ENCODE measurements around the gene SOAT1.
"Not testable (repeated sequence)": the region's sequence is repeated elsewhere in the genome, so short reads cannot be mapped to it uniquely, and the experiment has no call there.

SOAT1 gene

DNA sequence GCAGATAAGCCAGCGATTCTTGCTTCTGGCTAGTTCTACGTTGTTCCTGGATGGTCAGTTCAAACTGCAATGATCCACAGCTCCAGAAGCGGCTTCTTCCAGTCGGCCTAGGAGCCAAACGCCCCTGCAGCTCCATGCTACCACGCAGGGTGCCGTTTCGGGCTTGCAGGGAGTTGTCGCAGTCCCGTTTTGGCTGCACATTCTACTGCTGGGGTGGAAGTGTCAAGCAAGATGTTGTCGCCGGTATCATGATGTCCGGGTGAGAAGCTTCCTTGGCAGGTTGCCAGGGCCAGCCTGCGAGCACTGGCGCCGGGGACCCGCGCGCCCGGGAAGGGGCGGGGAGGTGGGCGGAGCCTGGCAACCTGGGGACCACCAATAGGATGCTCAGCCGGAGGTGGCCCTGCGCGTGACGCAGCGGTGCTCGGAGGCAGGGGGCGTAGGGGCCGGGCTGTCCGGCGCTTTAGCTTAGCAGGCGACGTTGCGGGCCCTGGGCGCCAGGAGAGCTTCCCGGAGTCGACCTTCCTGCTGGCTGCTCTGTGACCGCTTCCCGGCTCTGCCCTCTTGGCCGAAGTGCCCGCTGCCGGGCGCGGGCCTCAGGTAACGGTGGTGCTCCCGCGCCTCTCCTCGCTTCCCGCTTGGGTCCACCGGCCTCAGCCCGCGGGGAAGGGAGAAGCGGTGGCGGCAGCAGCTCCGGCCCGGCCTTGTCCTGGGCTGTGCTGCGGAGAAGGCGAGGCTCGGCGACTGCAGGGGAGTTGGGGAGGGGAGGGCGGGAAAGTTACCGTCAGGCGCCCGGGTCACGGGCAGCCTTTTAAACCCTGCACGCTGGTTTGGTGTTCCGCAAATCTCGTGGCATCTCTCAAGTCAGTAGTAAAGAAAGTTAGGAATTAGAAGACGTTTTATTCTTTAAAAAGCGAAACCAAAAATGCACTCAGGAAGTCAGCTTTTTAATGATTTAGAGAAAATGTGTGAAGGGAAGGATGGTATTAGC lies at the start of gene SOAT1:
TSS of gene SOAT1 (plus strand) at position 458 of the 988 bp plus-strand sequence. CDS start 8,888 bp downstream, outside the sequence.
- FAIRE-seq (peak; percentile 84), DNase-seq (ENCODE audit: extremely low spot score, insufficient read length, low read depth) (peak; percentile 82)

- DNase-seq (ENCODE audit: extremely low spot score, insufficient read length, low read depth); FAIRE-seq: not testable (repeated sequence)
Measured at GRCh38 chr1:179245426-179245825, 48.2 kb upstream of the SOAT1 start.

DNA sequence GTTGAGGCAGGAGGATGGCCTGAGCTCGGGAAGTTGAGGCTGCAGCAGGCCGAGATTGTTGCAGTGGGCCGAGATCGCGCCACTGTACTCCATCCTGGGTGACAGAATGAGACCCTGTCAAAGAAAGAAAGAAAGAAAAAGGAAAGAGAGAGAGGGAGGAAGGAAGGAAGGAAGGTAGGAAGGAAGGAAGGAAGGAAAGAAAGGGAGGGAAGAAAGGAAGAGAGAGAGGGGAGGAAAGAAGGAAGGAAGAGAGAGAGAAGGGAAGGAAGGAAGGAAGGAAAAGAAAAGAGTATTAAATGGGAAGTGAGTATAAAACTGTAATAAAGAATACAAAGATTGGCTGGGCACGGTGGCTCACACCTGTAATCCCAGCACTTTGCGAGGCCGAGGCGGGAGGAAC lies 45.7 kb upstream of the SOAT1 start:
- FAIRE-seq (no peak), DNase-seq (ENCODE audit: extremely low spot score, insufficient read length, low read depth) (no peak)

- FAIRE-seq (no peak), DNase-seq (ENCODE audit: extremely low spot score, insufficient read length, low read depth) (no peak)
Measured at GRCh38 chr1:179251675-179252074, 41.9 kb upstream of the SOAT1 start.

DNA sequence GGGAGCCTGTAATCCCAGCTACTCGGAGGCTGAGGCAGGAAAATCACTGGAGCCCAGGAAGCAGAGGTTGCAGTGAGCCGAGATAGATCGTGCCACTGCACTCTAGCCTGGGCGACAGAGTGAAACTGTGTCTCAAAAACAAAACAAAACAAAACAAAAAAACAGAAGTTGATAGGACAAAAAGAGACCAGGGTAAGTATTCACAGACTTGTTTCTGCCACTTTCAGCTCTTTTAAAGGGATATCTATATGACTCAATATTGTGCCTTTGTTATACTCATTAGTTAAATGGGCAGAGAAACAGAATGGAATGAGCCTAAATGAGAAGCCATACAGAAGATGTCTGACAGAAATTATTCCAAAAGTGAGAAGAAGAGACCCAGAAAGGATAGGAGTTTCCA lies 41.0 kb upstream of the SOAT1 start:
- DNase-seq (ENCODE audit: extremely low spot score, insufficient read length, low read depth) (no peak), FAIRE-seq (no peak)

DNA sequence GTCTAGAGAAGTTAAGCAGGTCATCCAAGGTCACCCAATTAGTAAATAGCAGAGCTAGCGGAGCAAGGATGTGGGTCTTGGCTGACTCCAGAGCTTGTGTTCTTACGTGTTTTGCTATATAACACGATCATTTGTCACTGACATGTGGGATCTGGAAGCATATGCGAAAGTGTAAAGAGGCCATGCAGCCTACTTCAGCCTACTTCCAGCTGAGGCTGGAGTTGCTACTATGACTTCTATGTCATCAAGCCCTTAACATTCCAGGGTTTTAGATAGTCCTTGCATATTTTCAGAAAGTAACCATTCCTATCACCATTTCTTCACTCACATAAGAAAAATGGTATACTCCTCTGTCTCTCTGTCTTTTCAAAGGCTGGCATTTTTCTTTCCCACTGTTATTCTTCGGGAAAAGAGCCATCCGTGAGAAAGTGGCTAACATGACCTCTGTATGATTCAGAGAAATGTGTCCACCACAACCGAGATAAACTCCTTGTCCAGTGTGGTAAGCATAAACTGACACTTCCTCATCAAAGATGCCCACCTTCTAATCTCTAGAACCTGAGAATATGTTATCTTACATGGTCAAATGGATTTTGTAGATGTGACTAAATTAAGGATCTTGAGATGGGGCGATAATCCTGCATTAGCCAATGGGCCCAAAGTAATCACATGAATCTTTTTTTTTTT lies 40.2 kb upstream of the SOAT1 start:
- DNase-seq (ENCODE audit: extremely low spot score, insufficient read length, low read depth), result no peak
- no peak for FAIRE-seq

GRCh38 chr1:179262183-179262582 lies 31.4 kb upstream of the SOAT1 start:
- no peak for FAIRE-seq

GRCh38 chr1:179263121-179263520 lies 30.5 kb upstream of the SOAT1 start:
- DNase-seq (ENCODE audit: extremely low spot score, insufficient read length, low read depth), result no peak
- FAIRE-seq, result no peak

More at GRCh38 chr1:179262183-179262582, 31.4 kb upstream of the SOAT1 start:
- DNase-seq (ENCODE audit: extremely low spot score, insufficient read length, low read depth), result no peak

- no peak for FAIRE-seq
- DNase-seq (ENCODE audit: extremely low spot score, insufficient read length, low read depth), result no peak
Measured at GRCh38 chr1:179264507-179264906, 29.1 kb upstream of the SOAT1 start.

DNA sequence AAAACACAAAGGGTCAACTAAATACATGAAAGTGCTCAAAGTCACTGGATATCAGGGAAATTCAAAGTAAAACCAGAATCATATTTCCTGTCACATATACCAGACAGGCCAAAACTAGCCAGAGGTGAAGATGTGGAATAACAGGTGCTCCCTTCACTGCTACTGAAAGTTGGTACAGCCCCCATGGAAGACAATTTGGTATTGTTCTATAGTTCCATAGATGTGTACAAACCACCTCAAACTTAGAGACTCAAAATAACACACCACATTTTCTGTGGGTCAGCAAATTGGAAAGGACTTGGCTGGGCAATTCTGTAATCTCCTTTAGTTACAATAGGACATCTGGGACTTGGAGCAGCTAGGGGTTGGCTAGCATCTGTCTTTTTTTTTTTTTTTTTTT lies 24.5 kb upstream of the SOAT1 start:
- FAIRE-seq (no peak), DNase-seq (ENCODE audit: extremely low spot score, insufficient read length, low read depth) (no peak)

DNA sequence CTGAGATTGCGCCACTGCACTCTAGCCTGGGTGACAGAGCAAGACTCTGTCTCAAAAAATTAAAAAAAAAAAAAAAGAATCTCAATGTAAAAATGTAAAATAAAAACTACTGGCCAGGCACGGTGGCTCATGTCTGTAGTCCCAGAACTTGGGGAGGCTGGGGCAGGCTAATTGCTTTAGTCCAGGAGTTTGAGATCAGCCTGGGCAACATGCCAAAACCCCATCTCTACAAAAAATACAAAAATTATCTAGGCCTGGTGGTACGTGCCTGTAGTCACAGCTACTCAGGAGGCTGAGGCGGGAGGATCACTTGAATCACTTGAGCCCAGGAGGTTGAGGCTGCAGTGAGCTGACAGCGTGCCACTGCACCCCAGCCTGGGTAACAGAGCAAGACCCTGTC lies 19.2 kb upstream of the SOAT1 start:
- FAIRE-seq; DNase-seq (ENCODE audit: extremely low spot score, insufficient read length, low read depth): not testable (repeated sequence)

DNA sequence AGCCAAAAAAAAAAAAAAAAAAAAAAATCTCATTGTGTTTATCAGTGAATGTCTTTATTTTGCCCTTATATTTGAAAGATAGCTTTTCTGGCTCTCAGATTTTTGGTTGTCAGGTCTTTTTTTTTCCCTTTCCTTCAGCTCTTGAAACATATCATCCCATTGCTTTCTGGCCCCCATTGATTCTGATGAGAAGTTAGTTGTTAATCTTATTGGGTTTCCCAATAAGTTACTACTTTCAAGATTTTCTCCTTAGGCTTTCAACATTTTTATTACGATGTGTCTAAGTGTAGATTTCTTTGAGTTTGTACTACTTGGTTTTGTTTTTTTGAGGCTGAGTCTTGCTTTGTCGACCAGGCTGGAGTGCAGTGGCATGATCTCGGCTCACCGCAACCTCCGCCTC lies 14.7 kb upstream of the SOAT1 start:
- no peak for FAIRE-seq
- no peak for DNase-seq (ENCODE audit: extremely low spot score, insufficient read length, low read depth)

DNA sequence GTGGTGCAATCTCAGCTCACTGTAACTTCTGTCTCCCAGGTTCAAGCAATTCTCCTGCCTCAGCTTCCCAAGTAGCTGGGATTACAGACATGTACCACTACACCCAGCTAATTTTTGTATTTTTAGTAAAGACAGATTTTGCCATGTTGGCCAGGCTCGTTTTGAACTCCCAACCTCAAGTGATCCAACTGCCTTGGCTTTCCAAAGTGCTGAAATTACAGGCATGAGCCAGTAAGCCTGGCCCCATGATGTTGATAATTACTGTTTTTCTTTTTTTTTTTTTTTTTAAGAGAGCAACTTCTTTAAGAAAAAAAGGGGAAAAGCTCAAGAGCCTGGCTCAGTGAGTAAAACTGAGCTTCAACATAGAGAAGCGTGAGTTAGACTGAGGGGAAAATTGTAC lies 9.6 kb upstream of the SOAT1 start:
- DNase-seq (ENCODE audit: extremely low spot score, insufficient read length, low read depth), result no peak
- FAIRE-seq, result no peak

- no peak for FAIRE-seq
- DNase-seq (ENCODE audit: extremely low spot score, insufficient read length, low read depth), result no peak
Measured at GRCh38 chr1:179287946-179288345, 5.7 kb upstream of the SOAT1 start.

GRCh38 chr1:179288977-179289376 lies 4.6 kb upstream of the SOAT1 start:
- FAIRE-seq, result no peak

DNA sequence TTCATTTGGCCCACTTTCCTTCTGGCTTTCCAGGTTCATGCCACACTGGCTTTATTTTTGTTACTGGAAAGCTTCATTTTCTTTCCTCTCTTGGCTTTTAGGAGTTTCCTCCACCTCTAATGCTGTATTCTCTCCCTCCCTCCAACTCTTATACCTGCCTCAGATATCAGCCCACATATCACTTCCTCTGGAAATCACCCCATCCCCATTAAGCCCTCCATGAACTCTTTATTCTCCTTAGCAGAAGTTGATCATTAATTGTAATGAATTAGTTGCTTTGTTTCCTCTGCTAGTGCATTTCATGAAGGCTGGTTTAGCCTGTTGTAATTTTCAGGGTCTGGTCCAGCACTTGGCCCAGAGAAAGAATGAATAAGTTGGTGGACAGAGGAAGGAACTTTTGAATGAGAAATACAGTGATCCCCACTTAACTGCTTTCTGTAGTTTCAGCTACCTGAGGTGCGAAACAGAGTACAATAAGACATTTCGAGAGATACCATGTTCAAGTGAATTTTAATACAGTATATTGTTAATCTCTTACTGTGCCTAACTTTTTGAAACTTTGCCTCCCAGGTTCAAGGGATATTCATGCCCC lies 1.7 kb downstream of the SOAT1 start:
- DNase-seq (ENCODE audit: extremely low spot score, insufficient read length, low read depth) (no peak), FAIRE-seq (peak; percentile 15)

More at GRCh38 chr1:179288977-179289376, 4.6 kb upstream of the SOAT1 start:
- no peak for DNase-seq (ENCODE audit: extremely low spot score, insufficient read length, low read depth)

DNA sequence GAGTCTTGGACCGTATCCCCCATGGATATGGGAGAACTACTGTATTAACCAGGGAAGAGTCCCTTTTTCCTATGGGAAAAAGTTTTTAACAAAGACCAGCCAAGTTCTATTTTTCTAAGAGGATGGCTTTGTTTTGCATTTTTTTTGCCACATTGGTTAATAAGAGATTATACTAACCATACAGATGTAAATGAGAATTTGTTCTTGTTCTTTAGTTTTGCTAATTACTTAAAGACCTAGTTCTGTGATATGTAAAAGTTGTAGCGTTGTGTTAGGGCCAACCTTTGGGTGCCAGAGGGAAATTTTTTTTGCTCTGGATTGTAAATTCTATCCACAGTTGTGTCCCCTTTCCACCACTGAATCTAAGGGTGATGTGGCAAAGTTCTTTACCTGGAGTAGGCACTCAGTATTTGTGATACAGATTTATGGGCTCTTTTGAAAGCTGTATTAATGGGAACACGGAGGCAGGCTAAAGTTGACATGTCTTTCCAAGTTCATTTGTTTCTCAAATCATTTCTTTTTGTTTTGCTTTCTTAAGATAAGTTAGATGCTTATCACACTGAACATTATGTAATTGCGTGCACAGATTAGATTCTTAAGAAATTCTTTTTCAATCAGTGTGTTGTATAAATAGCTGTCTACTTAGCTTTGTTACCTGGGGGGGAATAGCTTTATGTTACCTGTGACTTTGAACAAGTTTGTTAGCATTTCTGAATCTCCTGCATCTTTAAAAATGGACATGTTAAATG lies 2.9 kb downstream of the SOAT1 start:
- no peak for FAIRE-seq
- no peak for DNase-seq (ENCODE audit: extremely low spot score, insufficient read length, low read depth)

- no peak for DNase-seq (ENCODE audit: extremely low spot score, insufficient read length, low read depth)
- FAIRE-seq, result no peak
Measured at GRCh38 chr1:179297105-179297378, 3.4 kb downstream of the SOAT1 start.

DNA sequence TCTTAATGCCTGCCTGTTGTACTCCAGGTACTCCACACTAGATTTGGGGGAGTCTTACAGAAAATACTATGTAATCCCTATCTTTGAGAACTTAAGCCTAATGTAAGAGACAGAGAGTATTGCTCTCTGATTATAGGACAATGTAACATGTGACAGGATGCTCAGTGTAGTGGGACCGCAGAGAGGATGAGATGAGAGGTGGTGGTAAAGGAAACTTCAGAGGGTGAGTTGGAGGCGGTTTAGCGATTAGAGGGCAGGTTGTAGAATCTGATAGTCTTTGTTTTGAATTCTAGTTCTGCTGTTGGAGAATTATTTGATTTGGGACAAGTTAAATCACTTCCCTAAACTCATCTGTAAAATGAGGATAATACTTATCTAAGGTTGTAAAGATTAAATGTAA lies 5.4 kb downstream of the SOAT1 start:
- no peak for DNase-seq (ENCODE audit: extremely low spot score, insufficient read length, low read depth)
- FAIRE-seq, result peak; percentile 87

GRCh38 chr1:179300112-179300511 lies 6.5 kb downstream of the SOAT1 start:
- FAIRE-seq (no peak), DNase-seq (ENCODE audit: extremely low spot score, insufficient read length, low read depth) (no peak)
